GM19328 (cell line): ENCODE results near the gene C5.
"Not testable (repeated sequence)": the region's sequence is repeated elsewhere in the genome, so short reads cannot be mapped to it uniquely, and the experiment has no call there.

Experiments
- ATAC-seq: cut with Tn5 transposase; IDR thresholded peaks from one replicate; pipeline ENCODE4 v1.9.1; 2021; ENCODE audit warnings: mild to moderate bottlenecking, moderate library complexity; ENCODE audit not compliant: unreplicated experiment

The C5 gene

GRCh38 chr9:120982836-120983235 is 67.2 kb downstream of the C5 start:
- ATAC-seq = no peak

GRCh38 chr9:120980951-120981350 is 69.1 kb downstream of the C5 start:
- no peak for ATAC-seq

- ATAC-seq = no peak
These were observed 70.3 kb downstream of the C5 start for GRCh38 chr9:120979797-120980196.

- ATAC-seq = no peak
These were observed 71.1 kb downstream of the C5 start for GRCh38 chr9:120978987-120979386.

GRCh38 chr9:120977321-120977720 is 72.8 kb downstream of the C5 start:
- ATAC-seq = no peak

- ATAC-seq = no peak
These were observed 75.2 kb downstream of the C5 start for GRCh38 chr9:120974921-120975320.

GRCh38 chr9:120974181-120974580 is 75.9 kb downstream of the C5 start:
- no peak for ATAC-seq

- ATAC-seq = no peak
These were observed 78.1 kb downstream of the C5 start for GRCh38 chr9:120971938-120972337.

GRCh38 chr9:120971471-120971870 is 78.6 kb downstream of the C5 start:
- ATAC-seq = not testable (repeated sequence)

GRCh38 chr9:120970244-120970643 is 79.8 kb downstream of the C5 start:
- ATAC-seq = no peak

- ATAC-seq = no peak
These were observed 84.1 kb downstream of the C5 start for GRCh38 chr9:120966013-120966369.

GRCh38 chr9:120965344-120966012 is 84.6 kb downstream of the C5 start:
- ATAC-seq = no peak

GRCh38 chr9:120961936-120962335 is 88.1 kb downstream of the C5 start:
- ATAC-seq = no peak

GRCh38 chr9:120960001-120960400 is 90.1 kb downstream of the C5 start:
- no peak for ATAC-seq

GRCh38 chr9:120956862-120957261 is 93.2 kb downstream of the C5 start:
- no peak for ATAC-seq

GRCh38 chr9:120951960-120952618 is 98.0 kb downstream of the C5 start:
- ATAC-seq = no peak

GRCh38 chr9:120950421-120951388 is 99.4 kb downstream of the C5 start:
- no peak for ATAC-seq

GRCh38 chr9:120949290-120949689 is 100.8 kb downstream of the C5 start:
- ATAC-seq = no peak

- ATAC-seq = no peak
These were observed 101.3 kb downstream of the C5 start for GRCh38 chr9:120948824-120949223.

- ATAC-seq = no peak
These were observed 102.9 kb downstream of the C5 start for GRCh38 chr9:120947222-120947621.

GRCh38 chr9:120946259-120946658 is 103.8 kb downstream of the C5 start:
- ATAC-seq = no peak

GRCh38 chr9:120944948-120945347 is 105.1 kb downstream of the C5 start:
- no peak for ATAC-seq
